DOHH2 (cell line): ENCODE results near the gene HIVEP3.

Experiments
- EZH2phosphoT487 ChIP-seq: fragments of 200-600 bp; sonication (generic); IDR thresholded peaks from 2 replicates; pipeline ENCODE4 v1.6.1; 2017; ENCODE audit warnings: borderline replicate concordance, mild to moderate bottlenecking, antibody characterized with exemption, low read length, moderate library complexity, mixed read lengths
- TF ChIP-seq, protein P1 (sequence below): fragments of 200-600 bp; sonication (generic); IDR thresholded peaks from one replicate; pipeline ENCODE4 v1.5.1; 2014; ENCODE audit warnings: antibody characterized with exemption, mild to moderate bottlenecking, low read depth, low read length; ENCODE audit not compliant: poor library complexity, severe bottlenecking

DNA sequence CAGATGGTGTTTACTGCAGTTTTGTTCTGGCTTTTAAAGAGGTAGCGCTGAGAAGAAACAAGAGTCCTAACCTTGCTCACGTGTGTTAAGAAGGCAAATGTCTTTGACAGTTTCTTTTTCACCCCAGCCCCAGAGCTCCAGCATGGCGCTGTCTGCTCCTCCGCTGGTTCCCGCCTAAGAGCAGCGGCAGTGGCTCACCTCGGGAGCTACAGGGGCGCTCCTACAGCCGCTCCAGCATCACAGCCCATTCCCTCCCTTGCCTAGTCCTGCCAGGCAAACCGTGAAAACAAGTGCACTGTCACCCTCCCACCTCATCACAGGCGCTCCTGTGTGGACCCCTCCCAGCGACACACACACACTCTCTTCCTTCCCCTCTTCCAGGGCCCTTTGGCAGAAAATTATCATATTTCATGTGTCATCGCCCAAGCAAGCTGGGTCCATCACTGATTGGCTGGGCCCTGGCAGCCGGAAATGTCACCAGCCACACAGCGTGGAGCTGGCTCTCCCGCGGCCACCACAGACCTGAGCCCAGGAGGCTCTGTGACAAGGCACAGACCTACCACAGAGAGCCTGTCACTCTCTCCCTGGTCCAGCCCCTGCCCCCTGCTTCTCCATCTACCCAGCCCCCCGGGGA lies 1.2 kb upstream of the HIVEP3 start:
- TF ChIP-seq, protein P1, sequence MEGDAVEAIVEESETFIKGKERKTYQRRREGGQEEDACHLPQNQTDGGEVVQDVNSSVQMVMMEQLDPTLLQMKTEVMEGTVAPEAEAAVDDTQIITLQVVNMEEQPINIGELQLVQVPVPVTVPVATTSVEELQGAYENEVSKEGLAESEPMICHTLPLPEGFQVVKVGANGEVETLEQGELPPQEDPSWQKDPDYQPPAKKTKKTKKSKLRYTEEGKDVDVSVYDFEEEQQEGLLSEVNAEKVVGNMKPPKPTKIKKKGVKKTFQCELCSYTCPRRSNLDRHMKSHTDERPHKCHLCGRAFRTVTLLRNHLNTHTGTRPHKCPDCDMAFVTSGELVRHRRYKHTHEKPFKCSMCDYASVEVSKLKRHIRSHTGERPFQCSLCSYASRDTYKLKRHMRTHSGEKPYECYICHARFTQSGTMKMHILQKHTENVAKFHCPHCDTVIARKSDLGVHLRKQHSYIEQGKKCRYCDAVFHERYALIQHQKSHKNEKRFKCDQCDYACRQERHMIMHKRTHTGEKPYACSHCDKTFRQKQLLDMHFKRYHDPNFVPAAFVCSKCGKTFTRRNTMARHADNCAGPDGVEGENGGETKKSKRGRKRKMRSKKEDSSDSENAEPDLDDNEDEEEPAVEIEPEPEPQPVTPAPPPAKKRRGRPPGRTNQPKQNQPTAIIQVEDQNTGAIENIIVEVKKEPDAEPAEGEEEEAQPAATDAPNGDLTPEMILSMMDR, result no peak
- TF ChIP-seq EZH2phosphoT487, result no peak
